ENCODE measurements around the gene POU6F2. TPM values are rescaled to one million over a fixed set of nuclear protein-coding genes. Genes with fewer than 3 reads are reported as not detected.

The POU6F2 gene
- total RNA-seq, 2 donors from 2014 or later, result 5.2 to 6.3 TPM

GRCh38 chr7:39458061-39458745 is 480.5 kb downstream of the POU6F2 start:
- peak in 1 of 4 donors; percentile 38 for DNase-seq
- Histone ChIP-seq H3K27me3 (no peaks in the 10 kb centered on the region), H3K9me3 (no peaks in the 10 kb centered on the region), H3K4me3 (no peak overlapping the region), H3K27ac (no peak overlapping the region), H3K36me3 (replicated peaks in 1 of 2; ENCODE audit: insufficient read depth in 1 of 2, low read depth in 2 of 2) (no peaks in the 10 kb centered on the region), H3K4me1 (no peaks in the 10 kb centered on the region)
- WGBS, 2 donors, result 50 to 51% methylated on average over 15 of the region's 15 CpGs
- intact Hi-C loops (cut with DNase I), result no loop called here
- no peak for TF ChIP-seq POLR2A (IDR thresholded peaks at IDR 0.05)
- no peak for TF ChIP-seq CTCF (IDR thresholded peaks at IDR 0.05)
- no peak for ATAC-seq

- DNase-seq, result no peak
- Histone ChIP-seq H3K9me3 (no peaks in the 10 kb centered on the region), H3K4me1 (no peaks in the 10 kb centered on the region), H3K27ac (no peak overlapping the region), H3K27me3 (no peaks in the 10 kb centered on the region), H3K36me3 (replicated peaks in 1 of 2; ENCODE audit: insufficient read depth in 1 of 2, low read depth in 2 of 2) (no peaks in the 10 kb centered on the region), H3K4me3 (no peak overlapping the region)
- TF ChIP-seq CTCF (IDR thresholded peaks at IDR 0.05), result no peak
- no peak for TF ChIP-seq POLR2A (IDR thresholded peaks at IDR 0.05)
- ATAC-seq, result no peak
- 75 to 89% methylated on average over 6 of the region's 6 CpGs for WGBS, 2 donors
- intact Hi-C loops (cut with DNase I), result loop anchor here (10.0 kb wide), 1 partner anchor 535 kb away; no protein-coding TSS in a partner anchor
Observed at GRCh38 chr7:39459636-39460035, 481.9 kb downstream of the POU6F2 start.

- no peaks in the 10 kb centered on the region for H3K27me3 ChIP-seq
- ATAC-seq, result no peak
- 84 to 92% methylated on average over 20 of the region's 20 CpGs for WGBS, 2 donors
- TF ChIP-seq POLR2A (IDR thresholded peaks at IDR 0.05) (no peak), CTCF (IDR thresholded peaks at IDR 0.05) (no peak)
- no peaks in the 10 kb centered on the region for H3K4me1 ChIP-seq
- H3K27ac ChIP-seq, result no peak overlapping the region
- H3K4me3 ChIP-seq, result no peak overlapping the region
- H3K36me3 ChIP-seq (replicated peaks in 1 of 2; ENCODE audit: insufficient read depth in 1 of 2, low read depth in 2 of 2), result no peaks in the 10 kb centered on the region
- H3K9me3 ChIP-seq, result no peaks in the 10 kb centered on the region
- intact Hi-C loops (cut with DNase I), result loop anchor here (10.0 kb wide), 1 partner anchor 536 kb away; no protein-coding TSS in a partner anchor
- no peak for DNase-seq
Observed at GRCh38 chr7:39460486-39460885, 482.8 kb downstream of the POU6F2 start.

GRCh38 chr7:39461263-39461820 is 483.6 kb downstream of the POU6F2 start:
- intact Hi-C loops (cut with DNase I), result loop anchor here (10.0 kb wide), 1 partner anchor 537 kb away; no protein-coding TSS in a partner anchor
- Histone ChIP-seq H3K4me1 (no peaks in the 10 kb centered on the region), H3K4me3 (no peak overlapping the region), H3K27me3 (no peaks in the 10 kb centered on the region), H3K36me3 (replicated peaks in 1 of 2; ENCODE audit: insufficient read depth in 1 of 2, low read depth in 2 of 2) (no peaks in the 10 kb centered on the region), H3K27ac (no peak overlapping the region), H3K9me3 (no peaks in the 10 kb centered on the region)
- DNase-seq (no peak), ATAC-seq (no peak)
- TF ChIP-seq CTCF (IDR thresholded peaks at IDR 0.05) (no peak), POLR2A (IDR thresholded peaks at IDR 0.05) (no peak)
- WGBS, 2 donors, result 74 to 82% methylated on average over 4 of the region's 4 CpGs

Data from body of pancreas (tissue), 4 donors.